ENCODE results near the gene FGG.

FGG gene

GRCh38 chr4:154579927-154580326 is 32.5 kb downstream of the FGG start:
- Histone ChIP-seq H3K9ac (ENCODE audit: low read depth, low read length) (no peak overlapping the region), H3K36me3 (ENCODE audit: control insufficient read depth, insufficient read depth, low read length) (no peaks in the 10 kb centered on the region), H3K4me1 (ENCODE audit: control insufficient read depth, insufficient read depth, low read length) (no peaks in the 10 kb centered on the region), H3K27me3 (ENCODE audit: control insufficient read depth, insufficient read depth, low read length) (no peaks in the 10 kb centered on the region), H3K4me3 (ENCODE audit: low read depth, low read length) (no peak overlapping the region), H3K9me3 (ENCODE audit: control insufficient read depth, insufficient read depth, low read length) (no peaks in the 10 kb centered on the region)

- no peaks in the 10 kb centered on the region for H3K4me1 ChIP-seq (ENCODE audit: control insufficient read depth, insufficient read depth, low read length)
- H3K27me3 ChIP-seq (ENCODE audit: control insufficient read depth, insufficient read depth, low read length), result no peaks in the 10 kb centered on the region
- no peak overlapping the region for H3K9ac ChIP-seq (ENCODE audit: low read depth, low read length)
- H3K9me3 ChIP-seq (ENCODE audit: control insufficient read depth, insufficient read depth, low read length), result no peaks in the 10 kb centered on the region
- no peaks in the 10 kb centered on the region for H3K36me3 ChIP-seq (ENCODE audit: control insufficient read depth, insufficient read depth, low read length)
- H3K4me3 ChIP-seq (ENCODE audit: low read depth, low read length), result no peak overlapping the region
These were observed 33.5 kb downstream of the FGG start for GRCh38 chr4:154578919-154579318.

- Histone ChIP-seq H3K4me1 (ENCODE audit: control insufficient read depth, insufficient read depth, low read length) (no peaks in the 10 kb centered on the region), H3K9ac (ENCODE audit: low read depth, low read length) (no peak overlapping the region), H3K27me3 (ENCODE audit: control insufficient read depth, insufficient read depth, low read length) (no peaks in the 10 kb centered on the region), H3K9me3 (ENCODE audit: control insufficient read depth, insufficient read depth, low read length) (no peaks in the 10 kb centered on the region), H3K4me3 (ENCODE audit: low read depth, low read length) (no peak overlapping the region), H3K36me3 (ENCODE audit: control insufficient read depth, insufficient read depth, low read length) (no peaks in the 10 kb centered on the region)
These were observed 35.1 kb downstream of the FGG start for GRCh38 chr4:154577324-154577723.

GRCh38 chr4:154574311-154574710 is 38.1 kb downstream of the FGG start:
- Histone ChIP-seq H3K27me3 (ENCODE audit: control insufficient read depth, insufficient read depth, low read length) (no peaks in the 10 kb centered on the region), H3K36me3 (ENCODE audit: control insufficient read depth, insufficient read depth, low read length) (no peaks in the 10 kb centered on the region), H3K9me3 (ENCODE audit: control insufficient read depth, insufficient read depth, low read length) (no peaks in the 10 kb centered on the region), H3K4me3 (ENCODE audit: low read depth, low read length) (no peak overlapping the region), H3K4me1 (ENCODE audit: control insufficient read depth, insufficient read depth, low read length) (no peaks in the 10 kb centered on the region), H3K9ac (ENCODE audit: low read depth, low read length) (no peak overlapping the region)

GRCh38 chr4:154573190-154573870 is 39.1 kb downstream of the FGG start:
- Histone ChIP-seq H3K4me1 (ENCODE audit: control insufficient read depth, insufficient read depth, low read length) (no peaks in the 10 kb centered on the region), H3K27me3 (ENCODE audit: control insufficient read depth, insufficient read depth, low read length) (no peaks in the 10 kb centered on the region), H3K36me3 (ENCODE audit: control insufficient read depth, insufficient read depth, low read length) (no peaks in the 10 kb centered on the region), H3K4me3 (ENCODE audit: low read depth, low read length) (no peak overlapping the region), H3K9ac (ENCODE audit: low read depth, low read length) (no peak overlapping the region), H3K9me3 (ENCODE audit: control insufficient read depth, insufficient read depth, low read length) (no peaks in the 10 kb centered on the region)

GRCh38 chr4:154569584-154569983 is 42.9 kb downstream of the FGG start:
- H3K27me3 ChIP-seq (ENCODE audit: control insufficient read depth, insufficient read depth, low read length), result no peaks in the 10 kb centered on the region
- no peaks in the 10 kb centered on the region for H3K9me3 ChIP-seq (ENCODE audit: control insufficient read depth, insufficient read depth, low read length)
- H3K4me3 ChIP-seq (ENCODE audit: low read depth, low read length), result no peak overlapping the region
- no peaks in the 10 kb centered on the region for H3K36me3 ChIP-seq (ENCODE audit: control insufficient read depth, insufficient read depth, low read length)
- no peak overlapping the region for H3K9ac ChIP-seq (ENCODE audit: low read depth, low read length)
- H3K4me1 ChIP-seq (ENCODE audit: control insufficient read depth, insufficient read depth, low read length), result no peaks in the 10 kb centered on the region

GRCh38 chr4:154569028-154569427 is 43.4 kb downstream of the FGG start:
- Histone ChIP-seq H3K9ac (ENCODE audit: low read depth, low read length) (no peak overlapping the region), H3K27me3 (ENCODE audit: control insufficient read depth, insufficient read depth, low read length) (no peaks in the 10 kb centered on the region), H3K9me3 (ENCODE audit: control insufficient read depth, insufficient read depth, low read length) (no peaks in the 10 kb centered on the region), H3K4me3 (ENCODE audit: low read depth, low read length) (no peak overlapping the region), H3K36me3 (ENCODE audit: control insufficient read depth, insufficient read depth, low read length) (no peaks in the 10 kb centered on the region), H3K4me1 (ENCODE audit: control insufficient read depth, insufficient read depth, low read length) (no peaks in the 10 kb centered on the region)

GRCh38 chr4:154566639-154567204 is 45.7 kb downstream of the FGG start:
- no peaks in the 10 kb centered on the region for H3K4me1 ChIP-seq (ENCODE audit: control insufficient read depth, insufficient read depth, low read length)
- H3K9me3 ChIP-seq (ENCODE audit: control insufficient read depth, insufficient read depth, low read length), result no peaks in the 10 kb centered on the region
- no peak overlapping the region for H3K4me3 ChIP-seq (ENCODE audit: low read depth, low read length)
- H3K9ac ChIP-seq (ENCODE audit: low read depth, low read length), result no peak overlapping the region
- no peaks in the 10 kb centered on the region for H3K27me3 ChIP-seq (ENCODE audit: control insufficient read depth, insufficient read depth, low read length)
- no peaks in the 10 kb centered on the region for H3K36me3 ChIP-seq (ENCODE audit: control insufficient read depth, insufficient read depth, low read length)

GRCh38 chr4:154565704-154566103 is 46.8 kb downstream of the FGG start:
- Histone ChIP-seq H3K27me3 (ENCODE audit: control insufficient read depth, insufficient read depth, low read length) (no peaks in the 10 kb centered on the region), H3K9ac (ENCODE audit: low read depth, low read length) (no peak overlapping the region), H3K4me1 (ENCODE audit: control insufficient read depth, insufficient read depth, low read length) (no peaks in the 10 kb centered on the region), H3K4me3 (ENCODE audit: low read depth, low read length) (no peak overlapping the region), H3K9me3 (ENCODE audit: control insufficient read depth, insufficient read depth, low read length) (no peaks in the 10 kb centered on the region), H3K36me3 (ENCODE audit: control insufficient read depth, insufficient read depth, low read length) (no peaks in the 10 kb centered on the region)

GRCh38 chr4:154564311-154564710 is 48.1 kb downstream of the FGG start:
- Histone ChIP-seq H3K9me3 (ENCODE audit: control insufficient read depth, insufficient read depth, low read length) (no peaks in the 10 kb centered on the region), H3K4me3 (ENCODE audit: low read depth, low read length) (no peak overlapping the region), H3K4me1 (ENCODE audit: control insufficient read depth, insufficient read depth, low read length) (no peaks in the 10 kb centered on the region), H3K36me3 (ENCODE audit: control insufficient read depth, insufficient read depth, low read length) (no peaks in the 10 kb centered on the region), H3K27me3 (ENCODE audit: control insufficient read depth, insufficient read depth, low read length) (no peaks in the 10 kb centered on the region), H3K9ac (ENCODE audit: low read depth, low read length) (no peak overlapping the region)

- H3K9me3 ChIP-seq (ENCODE audit: control insufficient read depth, insufficient read depth, low read length), result no peaks in the 10 kb centered on the region
- H3K9ac ChIP-seq (ENCODE audit: low read depth, low read length), result no peak within 1 kb of the TSS
- no peaks in the 10 kb centered on the region for H3K4me1 ChIP-seq (ENCODE audit: control insufficient read depth, insufficient read depth, low read length)
- H3K27me3 ChIP-seq (ENCODE audit: control insufficient read depth, insufficient read depth, low read length), result no peaks in the 10 kb centered on the region
- no peak within 1 kb of the TSS for H3K4me3 ChIP-seq (ENCODE audit: low read depth, low read length)
- H3K36me3 ChIP-seq (ENCODE audit: control insufficient read depth, insufficient read depth, low read length), result no peaks in the 10 kb centered on the region
These were observed 49.7 kb downstream of the FGG start, which contains the start of gene FGB for GRCh38 chr4:154562697-154563254. FGB (plus strand) TSS chr4:154563011; CDS start chr4:154563019, 8 bp downstream.

GRCh38 chr4:154560824-154561231 is 51.6 kb downstream of the FGG start:
- H3K9me3 ChIP-seq (ENCODE audit: control insufficient read depth, insufficient read depth, low read length), result no peaks in the 10 kb centered on the region
- no peak overlapping the region for H3K4me3 ChIP-seq (ENCODE audit: low read depth, low read length)
- H3K27me3 ChIP-seq (ENCODE audit: control insufficient read depth, insufficient read depth, low read length), result no peaks in the 10 kb centered on the region
- no peak overlapping the region for H3K9ac ChIP-seq (ENCODE audit: low read depth, low read length)
- no peaks in the 10 kb centered on the region for H3K4me1 ChIP-seq (ENCODE audit: control insufficient read depth, insufficient read depth, low read length)
- H3K36me3 ChIP-seq (ENCODE audit: control insufficient read depth, insufficient read depth, low read length), result no peaks in the 10 kb centered on the region
